Osteoblast (primary cell): ENCODE measurements around the gene PTPRN2. TPM values are rescaled to one million over a fixed set of nuclear protein-coding genes. Genes with fewer than 3 reads are reported as not detected.

Experiments
- DNase-seq: peaks from one replicate; pipeline ENCODE4 v3.0.0; 2011; ENCODE audit warnings: low spot score, mixed read lengths; ENCODE audit not compliant: insufficient read length; ENCODE audit errors: missing footprints
- H2AFZ ChIP-seq: 2 replicates; pipeline ENCODE4 v1.6.0; 2011; ENCODE audit warnings: mild to moderate bottlenecking, low read length
- H3K27ac ChIP-seq: 2 replicates; pipeline ENCODE4 v1.5.1; 2011; ENCODE audit warnings: mild to moderate bottlenecking, low read depth, low read length, moderate library complexity
- H3K27me3 ChIP-seq: 2 replicates; pipeline ENCODE4 v1.6.0; 2012; ENCODE audit warnings: mild to moderate bottlenecking, control low read depth, inconsistent platforms, low read length, moderate library complexity; ENCODE audit not compliant: insufficient read depth
- H3K36me3 ChIP-seq: 2 replicates; pipeline ENCODE4 v1.5.1; 2011; ENCODE audit warnings: mild to moderate bottlenecking, low read length, control low read depth, moderate library complexity; ENCODE audit not compliant: insufficient read depth
- H3K4me1 ChIP-seq: 2 replicates; pipeline ENCODE4 v1.5.1; 2011; ENCODE audit warnings: mild to moderate bottlenecking, low read length, control low read depth, moderate library complexity; ENCODE audit not compliant: insufficient read depth
- H3K4me2 ChIP-seq: 2 replicates; pipeline ENCODE4 v1.6.0; 2011; ENCODE audit warnings: mild to moderate bottlenecking, low read length; ENCODE audit not compliant: insufficient read depth
- H3K4me3 ChIP-seq: fragments of 200-600 bp; sonication (generic); 3 replicates; pipeline ENCODE4 v1.5.1; 2012; ENCODE audit warnings: mild to moderate bottlenecking, low read length, inconsistent platforms; ENCODE audit not compliant: insufficient read depth
- H3K79me2 ChIP-seq: 2 replicates; pipeline ENCODE4 v1.6.0; 2012; ENCODE audit warnings: mild to moderate bottlenecking, low read length, control low read depth, inconsistent platforms; ENCODE audit not compliant: insufficient read depth
- H3K9me3 ChIP-seq: 2 replicates; pipeline ENCODE4 v1.5.1; 2011; ENCODE audit warnings: low read depth, low read length, control low read depth
- H4K20me1 ChIP-seq: 2 replicates; pipeline ENCODE4 v1.6.0; 2012; ENCODE audit warnings: mild to moderate bottlenecking, low read length, control low read depth; ENCODE audit not compliant: insufficient read depth
- CTCF ChIP-seq: IDR thresholded peaks from 2 replicates; pipeline ENCODE4 v1.5.1; 2011; ENCODE audit warnings: mild to moderate bottlenecking, low read depth, low read length, moderate library complexity; ENCODE audit errors: extremely low read depth
- total RNA-seq: library from RNA; depleted of rRNA; stranded (reverse); fragments of >200 nt; gene quantifications from 2 replicates; pipeline ENCODE4 v1.2.3, GENCODE V29; 2012

The PTPRN2 gene
- total RNA-seq, 1 donor: 0.36 TPM

- Histone ChIP-seq H3K36me3 (no peaks in the 10 kb centered on the region), H3K79me2 (no peaks in the 10 kb centered on the region), H4K20me1 (no peaks in the 10 kb centered on the region), H3K27me3 (no peaks in the 10 kb centered on the region), H3K27ac (no peak overlapping the region), H2AFZ (no peak overlapping the region), H3K4me3 (no peak overlapping the region), H3K9me3 (peaks cover 6% of the 10 kb centered on the region), H3K4me1 (no peaks in the 10 kb centered on the region), H3K4me2 (no peak overlapping the region)
- DNase-seq: no peak
- no peak for TF ChIP-seq CTCF
Measured at GRCh38 chr7:157769086-157769485, 818.5 kb downstream of the PTPRN2 start.

GRCh38 chr7:157768198-157768597 lies 819.4 kb downstream of the PTPRN2 start:
- Histone ChIP-seq H3K4me2 (no peak overlapping the region), H3K36me3 (no peaks in the 10 kb centered on the region), H2AFZ (no peak overlapping the region), H3K27ac (no peak overlapping the region), H4K20me1 (no peaks in the 10 kb centered on the region), H3K4me3 (no peak overlapping the region), H3K79me2 (no peaks in the 10 kb centered on the region), H3K27me3 (no peaks in the 10 kb centered on the region), H3K4me1 (no peaks in the 10 kb centered on the region), H3K9me3 (peaks cover 6% of the 10 kb centered on the region)
- DNase-seq: no peak
- TF ChIP-seq CTCF: no peak

- Histone ChIP-seq H3K27ac (no peak overlapping the region), H3K4me1 (no peaks in the 10 kb centered on the region), H3K27me3 (no peaks in the 10 kb centered on the region), H3K9me3 (peaks cover 6% of the 10 kb centered on the region), H3K36me3 (no peaks in the 10 kb centered on the region), H2AFZ (no peak overlapping the region), H3K79me2 (no peaks in the 10 kb centered on the region), H4K20me1 (no peaks in the 10 kb centered on the region), H3K4me3 (no peak overlapping the region), H3K4me2 (no peak overlapping the region)
- DNase-seq: no peak
- TF ChIP-seq CTCF: no peak
Measured at GRCh38 chr7:157767506-157768197, 820.0 kb downstream of the PTPRN2 start.

GRCh38 chr7:157766098-157766497 lies 821.5 kb downstream of the PTPRN2 start:
- no peaks in the 10 kb centered on the region for H3K79me2 ChIP-seq
- peaks cover 6% of the 10 kb centered on the region for H3K9me3 ChIP-seq
- no peak overlapping the region for H3K4me3 ChIP-seq
- no peaks in the 10 kb centered on the region for H3K36me3 ChIP-seq
- no peak overlapping the region for H3K4me2 ChIP-seq
- no peaks in the 10 kb centered on the region for H3K27me3 ChIP-seq
- H2AFZ ChIP-seq: no peak overlapping the region
- no peaks in the 10 kb centered on the region for H4K20me1 ChIP-seq
- TF ChIP-seq CTCF: no peak
- no peak for DNase-seq
- no peaks in the 10 kb centered on the region for H3K4me1 ChIP-seq
- no peak overlapping the region for H3K27ac ChIP-seq
